ENCODE results near the gene ACER3. TPM values are rescaled to one million over a fixed set of nuclear protein-coding genes. Genes with fewer than 3 reads are reported as not detected.

ACER3 gene
- total RNA-seq, 1 donor from 2014 or later, result 17.3 TPM

GRCh38 chr11:76822406-76822805 is 38.3 kb upstream of the ACER3 start:
- no peak for DNase-seq (ENCODE audit: low spot score)
- Mint-ChIP-seq H3K27ac (ENCODE audit: unreplicated experiment) (peak overlapping the region; percentile 58), H3K4me3 (ENCODE audit: unreplicated experiment) (no peak overlapping the region), H3K4me1 (ENCODE audit: unreplicated experiment) (peaks cover 30% of the 10 kb centered on the region), H3K36me3 (ENCODE audit: low read depth, unreplicated experiment) (peaks cover 27% of the 10 kb centered on the region), H3K27me3 (ENCODE audit: unreplicated experiment) (peaks cover 11% of the 10 kb centered on the region), H3K9me3 (ENCODE audit: unreplicated experiment) (peaks cover 20% of the 10 kb centered on the region)
- no peak for TF ChIP-seq CTCF (IDR thresholded peaks at IDR 0.05; ENCODE audit: unreplicated experiment)

GRCh38 chr11:76823481-76824028 is 37.2 kb upstream of the ACER3 start:
- peak; percentile 58 for DNase-seq (ENCODE audit: low spot score)
- Mint-ChIP-seq H3K27ac (ENCODE audit: unreplicated experiment) (peak overlapping the region; percentile 99), H3K4me3 (ENCODE audit: unreplicated experiment) (peak overlapping the region; percentile 34), H3K9me3 (ENCODE audit: unreplicated experiment) (peaks cover 20% of the 10 kb centered on the region), H3K36me3 (ENCODE audit: low read depth, unreplicated experiment) (peaks cover 27% of the 10 kb centered on the region), H3K4me1 (ENCODE audit: unreplicated experiment) (peaks cover 30% of the 10 kb centered on the region), H3K27me3 (ENCODE audit: unreplicated experiment) (peaks cover 11% of the 10 kb centered on the region)
- TF ChIP-seq CTCF (IDR thresholded peaks at IDR 0.05; ENCODE audit: unreplicated experiment), result no peak

DNA sequence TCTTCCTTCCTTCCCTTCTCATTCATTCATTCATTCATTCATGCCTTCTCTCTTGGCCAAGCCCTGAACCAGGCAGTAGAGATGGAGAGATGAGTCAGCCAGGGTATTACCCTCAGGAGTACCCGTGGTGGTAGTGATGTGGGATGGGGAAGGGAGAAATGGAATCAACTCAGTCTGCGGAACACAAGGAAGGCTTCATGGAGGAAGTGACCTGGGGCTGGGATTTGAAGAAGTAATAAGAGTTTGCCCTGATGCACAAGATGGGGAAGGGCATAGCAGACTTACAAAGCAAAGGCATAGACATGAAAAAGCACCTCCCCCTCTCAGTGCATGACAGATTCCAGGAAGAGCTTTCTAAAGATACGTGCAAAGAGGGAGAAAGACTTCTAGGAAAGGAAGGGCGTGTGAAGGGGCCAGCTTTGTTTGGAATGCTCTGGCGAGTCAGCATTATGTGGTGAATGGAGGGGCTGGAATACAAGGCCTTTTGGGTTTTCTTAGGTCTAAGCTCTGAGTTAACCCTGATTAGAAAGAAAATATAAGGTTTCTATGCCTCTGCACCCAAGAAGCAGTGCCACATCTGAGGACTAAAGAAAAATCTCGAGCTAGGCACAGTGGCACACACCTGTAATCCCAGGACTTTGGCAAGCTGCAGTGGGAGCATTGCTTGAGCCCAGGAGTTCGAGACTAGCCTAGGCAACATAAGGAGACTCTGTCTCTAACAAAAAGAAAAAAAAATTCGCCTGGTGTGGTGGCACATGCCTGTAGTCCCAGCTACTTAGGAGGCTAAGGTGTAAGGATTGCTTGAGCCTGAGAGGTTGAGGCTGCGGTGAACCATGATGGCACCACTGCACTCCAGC is 36.4 kb upstream of the ACER3 start:
- Mint-ChIP-seq H3K27ac (ENCODE audit: unreplicated experiment) (peak overlapping the region; percentile 99), H3K36me3 (ENCODE audit: low read depth, unreplicated experiment) (peaks cover 27% of the 10 kb centered on the region), H3K27me3 (ENCODE audit: unreplicated experiment) (peaks cover 11% of the 10 kb centered on the region), H3K4me1 (ENCODE audit: unreplicated experiment) (peaks cover 30% of the 10 kb centered on the region), H3K4me3 (ENCODE audit: unreplicated experiment) (peak overlapping the region; percentile 34), H3K9me3 (ENCODE audit: unreplicated experiment) (peaks cover 20% of the 10 kb centered on the region)
- DNase-seq (ENCODE audit: low spot score), result no peak
- TF ChIP-seq CTCF (IDR thresholded peaks at IDR 0.05; ENCODE audit: unreplicated experiment), result no peak

GRCh38 chr11:76824980-76825725 is 35.6 kb upstream of the ACER3 start:
- Mint-ChIP-seq H3K27ac (ENCODE audit: unreplicated experiment) (peak overlapping the region; percentile 99), H3K9me3 (ENCODE audit: unreplicated experiment) (peaks cover 14% of the 10 kb centered on the region), H3K36me3 (ENCODE audit: low read depth, unreplicated experiment) (peaks cover 20% of the 10 kb centered on the region), H3K4me1 (ENCODE audit: unreplicated experiment) (peaks cover 27% of the 10 kb centered on the region), H3K27me3 (ENCODE audit: unreplicated experiment) (peaks cover 11% of the 10 kb centered on the region), H3K4me3 (ENCODE audit: unreplicated experiment) (peak overlapping the region; percentile 51)
- TF ChIP-seq CTCF (IDR thresholded peaks at IDR 0.05; ENCODE audit: unreplicated experiment), result no peak
- DNase-seq (ENCODE audit: low spot score), result no peak

Measured in endothelial cell (in vitro differentiated cells).